ENCODE results near the gene SCGB2A2. TPM values are rescaled to one million over a fixed set of nuclear protein-coding genes. Genes with fewer than 3 reads are reported as not detected.

SCGB2A2 gene
- total and polyA plus RNA-seq, 2 experiments from 2014 or later = not detected

- Histone ChIP-seq H4K20me1 (replicated peaks; ENCODE audit: insufficient read depth) (no peaks in the 10 kb centered on the region), H3K27me3 (ENCODE audit: insufficient read depth) (no peaks in the 10 kb centered on the region), H3K9me2 (ENCODE audit: insufficient read depth) (no peaks in the 10 kb centered on the region), H2AFZ (no peak overlapping the region), H3K4me2 (no peak overlapping the region), H3K27ac (ENCODE audit: low read depth) (no peak overlapping the region), H3K79me2 (replicated peaks; ENCODE audit: insufficient read depth) (no peaks in the 10 kb centered on the region), H3K4me3 (no peak overlapping the region), H3F3A (replicated peaks; ENCODE audit: low read depth) (no peaks in the 10 kb centered on the region), H3K4me1 (ENCODE audit: insufficient read depth) (no peaks in the 10 kb centered on the region), H3K36me3 (ENCODE audit: insufficient read depth) (no peaks in the 10 kb centered on the region; the same call in 1 of the 2 replicates)
- no peak overlapping the region for H3K4me3 Mint-ChIP-seq
- H3K9me3 Mint-ChIP-seq = peaks cover 23% of the 10 kb centered on the region
- DNase-seq (ENCODE audit: low spot score) = peak; percentile 27
- H3K27me3 Mint-ChIP-seq (ENCODE audit: insufficient read depth, low read depth, poor library complexity) = no peaks in the 10 kb centered on the region
- ATAC-seq = peak; percentile 56
- TF ChIP-seq NANOG (IDR thresholded peaks at IDR 0.05; ENCODE audit: borderline replicate concordance) (no peak), CTCF (conservative IDR thresholded peaks at IDR 0.05; ENCODE audit: low read depth in 2 of 2) (0 out of 4 replicates have a peak, but pooled peaks of 1 of the 2 experiments have one; percentile 2)
- H3K27ac Mint-ChIP-seq = no peak overlapping the region
- peaks cover 3% of the 10 kb centered on the region; the same call in 1 of the 3 replicates for H3K36me3 Mint-ChIP-seq (ENCODE audit: low read depth)
- H3K4me1 Mint-ChIP-seq = 0 out of 3 replicates have a peak, but pooled peaks cover 2% of the 10 kb centered on the region
Measured at GRCh38 chr11:62273789-62274275, 3.9 kb downstream of the SCGB2A2 start.

GRCh38 chr11:62280452-62280851 is 10.5 kb downstream of the SCGB2A2 start:
- ATAC-seq (no peak), DNase-seq (ENCODE audit: low spot score) (no peak)
- Histone ChIP-seq H3K4me2 (no peak overlapping the region), H3K9me2 (ENCODE audit: insufficient read depth) (no peaks in the 10 kb centered on the region), H3K4me3 (no peak overlapping the region), H3K27ac (ENCODE audit: low read depth) (no peak overlapping the region), H4K20me1 (replicated peaks; ENCODE audit: insufficient read depth) (no peaks in the 10 kb centered on the region), H3K36me3 (ENCODE audit: insufficient read depth) (peaks cover 9% of the 10 kb centered on the region), H3K4me1 (ENCODE audit: insufficient read depth) (no peaks in the 10 kb centered on the region), H2AFZ (no peak overlapping the region), H3F3A (replicated peaks; ENCODE audit: low read depth) (no peaks in the 10 kb centered on the region), H3K79me2 (replicated peaks; ENCODE audit: insufficient read depth) (no peaks in the 10 kb centered on the region), H3K27me3 (ENCODE audit: insufficient read depth) (no peaks in the 10 kb centered on the region)
- H3K4me1 Mint-ChIP-seq = no peaks in the 10 kb centered on the region
- H3K27ac Mint-ChIP-seq = no peak overlapping the region
- peaks cover 3% of the 10 kb centered on the region for H3K27me3 Mint-ChIP-seq (ENCODE audit: insufficient read depth, low read depth, poor library complexity)
- peaks cover 51% of the 10 kb centered on the region for H3K9me3 Mint-ChIP-seq
- H3K36me3 Mint-ChIP-seq (ENCODE audit: low read depth) = peaks cover 13% of the 10 kb centered on the region; the same call in 2 of the 3 replicates
- no peak overlapping the region for H3K4me3 Mint-ChIP-seq
- no peak for TF ChIP-seq NANOG (IDR thresholded peaks at IDR 0.05; ENCODE audit: borderline replicate concordance)
- TF ChIP-seq JUNB (IDR thresholded peaks at IDR 0.05; ENCODE audit: unreplicated experiment) = no peak
- no peak for TF ChIP-seq ZNF331 (CRISPR knock-in tag; IDR thresholded peaks at IDR 0.05; ENCODE audit: low read depth)
- TF ChIP-seq STAT1 (IDR thresholded peaks at IDR 0.05; ENCODE audit: unreplicated experiment) = no peak
- no peak for TF ChIP-seq REST (IDR thresholded peaks at IDR 0.05; ENCODE audit: unreplicated experiment)
- TF ChIP-seq ETS1 (IDR thresholded peaks at IDR 0.05) = no peak
- no peak for TF ChIP-seq CREB1 (CRISPR knock-in tag; IDR thresholded peaks at IDR 0.05; ENCODE audit: low read depth)
- no peak for TF ChIP-seq POLR2AphosphoS5 (IDR thresholded peaks at IDR 0.05; ENCODE audit: low read depth)
- no peak for TF ChIP-seq CTCF (conservative IDR thresholded peaks at IDR 0.05; ENCODE audit: low read depth in 2 of 2)

Data from GM23338 (cell line).